Motor neuron (in vitro differentiated cells): ENCODE measurements around the gene TRIP13. TPM values are rescaled to one million over a fixed set of nuclear protein-coding genes. Genes with fewer than 3 reads are reported as not detected.

Source experiments
- ATAC-seq, 8 experiments: fragments of 200-7000 bp; cut with Tn5 transposase; replicated peaks in 6 of 8; 2 replicates each; pipeline ENCODE4 v1.8.0; 2021; ENCODE audit warnings: mild to moderate bottlenecking in 8 of 8, moderate library complexity in 8 of 8
- H3K27ac ChIP-seq, 2 donors: fragments of 250-450 bp; sonication (Bioruptor Pico); 2 replicates each; pipeline ENCODE4 v1.9.0; 2021; ENCODE audit warnings: antibody characterized with exemption in 2 of 2, mild to moderate bottlenecking in 2 of 2, moderate library complexity in 1 of 2
- H3K4me1 ChIP-seq, 2 donors: fragments of 250-450 bp; sonication (Bioruptor Pico); replicated peaks in 1 of 2; 2 replicates each; pipeline ENCODE4 v1.6.1; 2021; ENCODE audit warnings: antibody characterized with exemption in 2 of 2, mild to moderate bottlenecking in 2 of 2, moderate library complexity in 1 of 2
- H3K4me3 ChIP-seq, 5 donors: fragments of 250-450 bp; sonication (Bioruptor Pico); 2 replicates each; pipeline ENCODE4 v1.9.0; 2021; ENCODE audit warnings: antibody characterized with exemption in 5 of 5, mild to moderate bottlenecking in 5 of 5, moderate library complexity in 4 of 5
- WGBS, 10 experiments: fragments of 450-650 bp; shearing (Covaris generic); methylation state at CpG; one replicate each; pipeline ENCODE4 v1.0.0; 2022; 5-methylcytosine and 5-hydroxymethylcytosine counted together
- in situ Hi-C, 9 experiments: fragments of 400-800 bp; cut with MboI; loops; one replicate each; pipeline ENCODE4 v1.15.0; 2021; ENCODE audit warnings: low sequenced_read_pairs in 9 of 9, low pct_unique_long_range_greater_than_20kb in 2 of 9; ENCODE audit not compliant: unreplicated experiment in 9 of 9
- total RNA-seq, 8 experiments: library from RNA; unstranded; fragments of 300-600 nt; gene quantifications; 2 replicates each; pipeline versions ENCODE4 v1.2.3 to v1.2.4, GENCODE V29; 2022

The TRIP13 gene
- total RNA-seq, 8 experiments from 2014 or later = 0.51 to 24.0 (median 2.1) TPM

GRCh38 chr5:951940-952596 lies 59.4 kb downstream of the TRIP13 start:
- no peak overlapping the region for H3K27ac ChIP-seq
- 80% methylated on average over 8 of the region's 16 CpGs; no CpG with 5 or more reads in 9 of the 10 experiments for WGBS, 10 experiments
- no peak overlapping the region for H3K4me3 ChIP-seq
- peaks cover 33% of the 10 kb centered on the region in 2 donors for H3K4me1 ChIP-seq
- ATAC-seq = no peak
- in situ Hi-C loops = no loop called here

GRCh38 chr5:952597-953271 lies 60.0 kb downstream of the TRIP13 start:
- Histone ChIP-seq H3K4me1 (peaks cover 26 to 28% of the 10 kb centered on the region in 2 donors), H3K27ac (no peak overlapping the region), H3K4me3 (no peak overlapping the region)
- in situ Hi-C loops = no loop called here
- 38 to 100% (median 76%) methylated on average over 1 to 8 of the region's 13 CpGs; no CpG with 5 or more reads in 3 of the 10 experiments for WGBS, 10 experiments
- ATAC-seq = no peak

GRCh38 chr5:953535-954449 lies 61.1 kb downstream of the TRIP13 start:
- Histone ChIP-seq H3K4me3 (no peak overlapping the region), H3K4me1 (peaks cover 17 to 18% of the 10 kb centered on the region in 2 donors), H3K27ac (no peak overlapping the region)
- ATAC-seq = no peak
- WGBS, 10 experiments = 40 to 100% (median 83%) methylated on average over 3 to 14 of the region's 24 CpGs; no CpG with 5 or more reads in 2 of the 10 experiments
- in situ Hi-C loops = no loop called here

- peaks cover 10 to 20% of the 10 kb centered on the region in 2 donors for H3K4me1 ChIP-seq
- no peak for ATAC-seq
- 61 to 98% (median 91%) methylated on average over 4 to 18 of the region's 32 CpGs; no CpG with 5 or more reads in 1 of the 10 experiments for WGBS, 10 experiments
- no peak overlapping the region for H3K4me3 ChIP-seq
- in situ Hi-C loops = no loop called here
- H3K27ac ChIP-seq = no peak overlapping the region
These were observed 63.4 kb downstream of the TRIP13 start for GRCh38 chr5:955886-956761.

- WGBS, 10 experiments = 10 to 86% (median 20%) methylated on average over 1 to 12 of the region's 26 CpGs; no CpG with 5 or more reads in 2 of the 10 experiments
- in situ Hi-C loops = no loop called here
- peaks cover 10 to 20% of the 10 kb centered on the region in 2 donors for H3K4me1 ChIP-seq
- H3K4me3 ChIP-seq = no peak overlapping the region
- peak in 6 of 8 experiments; percentile 36 to 89 (median 64) for ATAC-seq
- no peak overlapping the region for H3K27ac ChIP-seq
These were observed 64.5 kb downstream of the TRIP13 start for GRCh38 chr5:956941-957747.

GRCh38 chr5:957748-958485 lies 65.2 kb downstream of the TRIP13 start:
- 57 to 93% (median 79%) methylated on average over 1 to 7 of the region's 23 CpGs; no CpG with 5 or more reads in 3 of the 10 experiments for WGBS, 10 experiments
- peaks cover 10 to 20% of the 10 kb centered on the region in 2 donors for H3K4me1 ChIP-seq
- no peak overlapping the region for H3K27ac ChIP-seq
- H3K4me3 ChIP-seq = no peak overlapping the region
- no peak for ATAC-seq
- in situ Hi-C loops = no loop called here

GRCh38 chr5:958701-959571 lies 66.3 kb downstream of the TRIP13 start:
- 67 to 95% (median 70%) methylated on average over 2 to 18 of the region's 48 CpGs; no CpG with 5 or more reads in 5 of the 10 experiments for WGBS, 10 experiments

GRCh38 chr5:959581-960531 lies 67.2 kb downstream of the TRIP13 start:
- no peak for ATAC-seq
- WGBS, 10 experiments = 85 to 100% (median 87%) methylated on average over 1 to 8 of the region's 47 CpGs; no CpG with 5 or more reads in 5 of the 10 experiments
- in situ Hi-C loops = no loop called here
- Histone ChIP-seq H3K4me3 (no peak overlapping the region), H3K4me1 (peaks cover 20 to 22% of the 10 kb centered on the region in 2 donors), H3K27ac (no peak overlapping the region)

More at GRCh38 chr5:958701-959571, 66.3 kb downstream of the TRIP13 start:
- peak in 4 of 8 experiments; percentile 43 to 58 (median 48) for ATAC-seq
- in situ Hi-C loops = no loop called here
- peaks cover 14 to 20% of the 10 kb centered on the region in 2 donors for H3K4me1 ChIP-seq
- no peak overlapping the region for H3K27ac ChIP-seq
- H3K4me3 ChIP-seq = no peak overlapping the region

- H3K4me3 ChIP-seq = no peak overlapping the region
- peak in 2 of 8 experiments; percentile 9 to 23 for ATAC-seq
- WGBS, 10 experiments = 43 to 100% (median 96%) methylated on average over 1 to 3 of the region's 7 CpGs; no CpG with 5 or more reads in 4 of the 10 experiments
- no peak overlapping the region for H3K27ac ChIP-seq
- in situ Hi-C loops = no loop called here
- peaks cover 20 to 22% of the 10 kb centered on the region in 2 donors for H3K4me1 ChIP-seq
These were observed 67.9 kb downstream of the TRIP13 start for GRCh38 chr5:960551-960950.
